ENCODE data around the gene ALX4. TPM values are rescaled to one million over a fixed set of nuclear protein-coding genes. Genes with fewer than 3 reads are reported as not detected.

ALX4 gene
- under 1 TPM; 0.11 to 0.17 (median 0.11) TPM for polyA plus RNA-seq (ENCODE audit: insufficient read length in 3 of 3)

DNA sequence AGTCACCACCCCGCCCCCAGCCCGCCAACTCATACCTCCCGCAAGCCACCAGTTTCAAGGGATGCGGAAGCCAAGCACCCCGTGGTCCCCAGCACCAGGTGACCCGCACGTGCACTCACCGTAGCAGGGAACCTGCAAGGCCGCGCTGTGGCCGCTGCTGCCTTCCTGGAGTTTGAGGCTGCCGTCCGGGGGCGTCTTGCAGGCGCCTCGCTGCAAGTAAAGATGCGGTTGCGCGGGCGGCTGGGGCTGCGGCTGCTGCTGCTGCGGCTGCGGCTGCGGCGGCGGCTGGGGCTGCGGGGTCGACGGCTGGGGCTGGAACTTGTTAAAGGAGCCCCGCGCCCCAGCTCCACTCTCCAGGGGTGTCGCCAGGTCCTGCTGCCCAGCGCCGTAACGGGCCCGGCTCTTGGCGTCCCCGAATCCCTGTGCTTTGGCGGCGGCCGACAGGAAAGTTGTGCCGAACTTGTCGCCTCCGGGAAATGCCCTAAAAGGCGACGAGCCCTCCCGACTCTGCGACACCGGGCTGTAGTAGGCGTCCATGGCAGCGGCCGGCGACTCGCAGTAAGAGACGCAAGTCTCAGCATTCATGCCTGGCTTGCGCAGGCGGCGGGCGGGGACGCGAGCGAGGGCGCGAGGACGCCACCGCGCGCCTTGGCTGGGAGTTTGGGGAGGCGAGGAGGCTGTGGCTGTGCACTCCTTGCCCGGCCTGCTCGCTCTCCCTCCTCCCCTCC is at the start of gene ALX4:
TSS of gene ALX4 (minus strand) at position 662 of the 728 bp plus-strand sequence. CDS start at position 585, 77 bp downstream.
- no peak for DNase-seq (ENCODE audit: low read depth in 3 of 3, low spot score in 2 of 3)

GRCh38 chr11:44359162-44359561 is 49.2 kb upstream of the ALX4 start:
- no peak for DNase-seq (ENCODE audit: low read depth in 3 of 3, low spot score in 2 of 3)

- DNase-seq (ENCODE audit: low read depth in 3 of 3, low spot score in 2 of 3): no peak
These were observed 48.8 kb upstream of the ALX4 start for GRCh38 chr11:44358713-44359112.

GRCh38 chr11:44357711-44358110 is 47.8 kb upstream of the ALX4 start:
- DNase-seq (ENCODE audit: low read depth in 3 of 3, low spot score in 2 of 3): no peak

DNA sequence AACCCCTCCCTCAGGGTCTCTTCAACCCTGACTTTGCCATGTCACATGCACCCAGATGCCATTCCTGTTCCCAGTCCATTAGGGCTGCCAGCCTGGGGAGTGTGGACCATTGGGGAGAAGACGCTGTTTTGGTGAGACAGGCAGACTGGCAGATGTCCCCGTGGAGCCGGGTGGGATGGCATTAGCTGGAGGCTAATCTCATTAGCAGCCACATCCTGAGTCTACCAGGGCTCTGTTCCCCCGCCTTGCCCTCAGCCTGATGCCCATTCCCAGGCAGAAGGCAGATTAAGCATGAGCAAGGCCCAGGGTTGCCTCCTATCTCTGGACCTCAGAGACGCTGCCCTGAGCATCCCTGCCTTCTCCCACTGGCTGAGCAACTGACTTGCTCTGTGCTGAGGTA is 46.4 kb upstream of the ALX4 start:
- no peak for DNase-seq (ENCODE audit: low read depth in 3 of 3, low spot score in 2 of 3)

- DNase-seq (ENCODE audit: low read depth in 3 of 3, low spot score in 2 of 3): no peak
These were observed 42.1 kb upstream of the ALX4 start for GRCh38 chr11:44351898-44352498.

GRCh38 chr11:44351006-44351660 is 41.2 kb upstream of the ALX4 start:
- DNase-seq (ENCODE audit: low read depth in 3 of 3, low spot score in 2 of 3): no peak

- DNase-seq (ENCODE audit: low read depth in 3 of 3, low spot score in 2 of 3): no peak
These were observed 39.4 kb upstream of the ALX4 start for GRCh38 chr11:44349328-44349727.

DNA sequence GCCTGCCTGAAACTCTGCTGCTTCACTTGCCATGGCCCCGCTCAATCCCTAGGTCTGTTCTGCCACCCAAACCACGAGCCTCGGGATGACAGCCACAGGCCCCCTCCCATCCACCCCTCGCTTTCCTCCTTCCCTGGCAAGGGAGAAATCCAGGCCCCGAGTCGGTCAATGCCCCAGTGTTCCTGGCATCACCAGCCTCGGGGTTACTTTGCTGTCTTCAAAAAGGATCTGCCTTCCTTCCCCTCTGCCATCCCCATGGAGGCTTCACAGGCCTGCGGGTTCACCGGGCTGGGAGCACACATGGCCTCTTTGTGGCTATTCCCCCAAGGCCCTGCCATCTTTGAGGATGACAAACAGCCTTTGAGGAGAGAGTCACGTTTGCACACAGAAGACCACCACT is 38.8 kb upstream of the ALX4 start:
- DNase-seq (ENCODE audit: low read depth in 3 of 3, low spot score in 2 of 3): no peak

- no peak for DNase-seq (ENCODE audit: low read depth in 3 of 3, low spot score in 2 of 3)
These were observed 38.2 kb upstream of the ALX4 start for GRCh38 chr11:44348114-44348513.

- DNase-seq (ENCODE audit: low read depth in 3 of 3, low spot score in 2 of 3): no peak
These were observed 37.6 kb upstream of the ALX4 start for GRCh38 chr11:44347538-44347937.

GRCh38 chr11:44346983-44347382 is 37.0 kb upstream of the ALX4 start:
- DNase-seq (ENCODE audit: low read depth in 3 of 3, low spot score in 2 of 3): no peak

- DNase-seq (ENCODE audit: low read depth in 3 of 3, low spot score in 2 of 3): no peak
These were observed 35.8 kb upstream of the ALX4 start for GRCh38 chr11:44345781-44346180.

- DNase-seq (ENCODE audit: low read depth in 3 of 3, low spot score in 2 of 3): no peak
These were observed 35.0 kb upstream of the ALX4 start for GRCh38 chr11:44344921-44345320.

DNA sequence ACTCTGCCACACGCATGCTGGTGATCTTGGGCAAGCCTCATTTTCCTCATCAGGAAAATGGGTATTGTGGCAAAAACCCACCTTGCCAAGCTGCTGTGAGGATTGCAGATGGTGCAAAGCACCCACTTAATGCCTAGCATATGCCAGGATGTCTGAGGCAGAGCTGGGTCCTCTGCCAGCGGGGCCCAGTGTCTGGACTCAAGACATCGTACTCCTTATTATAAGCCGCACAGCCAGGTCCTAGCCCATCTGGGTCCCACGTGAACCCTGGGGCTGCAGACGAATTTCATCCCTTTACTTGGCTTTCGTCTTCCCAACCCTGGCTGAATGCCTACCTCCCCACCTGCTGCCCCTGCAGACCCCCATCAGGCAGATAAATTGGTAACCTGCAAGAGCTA is 34.5 kb upstream of the ALX4 start:
- no peak for DNase-seq (ENCODE audit: low read depth in 3 of 3, low spot score in 2 of 3)

- DNase-seq (ENCODE audit: low read depth in 3 of 3, low spot score in 2 of 3): no peak
These were observed 34.0 kb upstream of the ALX4 start for GRCh38 chr11:44343778-44344422.

DNA sequence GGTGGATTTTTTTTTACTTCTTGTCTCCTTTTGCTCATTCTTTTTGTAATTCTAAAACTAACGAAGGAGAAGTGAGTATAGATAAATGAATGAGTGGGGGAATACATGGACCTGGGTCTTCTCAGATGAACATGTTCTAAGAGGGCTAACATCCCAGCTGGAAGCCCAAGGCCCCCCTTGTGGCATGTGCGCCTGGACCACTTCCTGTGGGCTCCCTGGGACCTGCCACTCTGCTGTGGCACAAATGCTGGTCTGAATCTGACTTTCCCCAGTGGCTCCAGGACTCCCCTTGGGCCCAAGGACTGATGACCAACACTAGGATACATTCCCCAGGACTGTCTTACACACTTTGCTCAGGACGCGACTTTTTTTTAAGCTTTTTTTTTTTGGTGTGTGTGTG is 32.7 kb upstream of the ALX4 start:
- DNase-seq (ENCODE audit: low read depth in 3 of 3, low spot score in 2 of 3): no peak

DNA sequence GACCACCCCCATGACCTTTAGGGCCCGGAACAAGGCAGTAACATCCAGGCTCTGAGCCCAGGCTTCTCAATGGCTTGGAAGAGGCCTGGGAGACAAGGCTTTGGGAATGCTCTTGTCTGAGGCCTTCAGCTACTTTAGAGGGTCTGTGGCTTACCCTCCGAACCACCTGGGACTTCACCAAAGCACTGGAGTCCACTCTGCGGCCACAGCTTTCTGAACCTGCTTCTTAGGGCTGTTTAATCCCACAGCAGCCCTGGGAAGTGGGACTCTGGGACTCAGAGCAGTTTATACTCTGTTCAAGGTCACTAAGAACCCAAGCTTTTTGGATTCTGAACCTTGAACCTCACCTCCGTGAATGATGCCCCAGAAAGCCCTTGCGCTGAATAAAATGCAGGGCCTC is 30.7 kb upstream of the ALX4 start:
- no peak for DNase-seq (ENCODE audit: low read depth in 3 of 3, low spot score in 2 of 3)

DNA sequence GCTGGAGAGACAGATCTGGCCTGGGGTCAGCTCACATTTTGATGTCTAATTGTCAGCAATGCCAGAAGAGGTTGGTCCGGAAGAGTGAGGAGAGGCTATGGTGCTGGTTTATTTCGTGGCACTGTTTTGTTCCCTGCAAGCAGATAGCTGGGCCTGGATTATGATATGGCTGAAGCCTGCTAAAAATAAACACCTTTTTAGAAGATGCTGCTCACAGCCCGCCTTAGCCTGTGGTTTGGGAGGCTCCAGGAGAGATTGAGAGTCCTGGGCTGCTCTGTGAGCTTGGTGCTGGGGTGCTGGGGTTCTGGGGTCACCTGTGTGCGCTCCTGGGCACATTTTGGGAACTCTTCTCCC is 29.6 kb upstream of the ALX4 start:
- DNase-seq (ENCODE audit: low read depth in 3 of 3, low spot score in 2 of 3): no peak

DNA sequence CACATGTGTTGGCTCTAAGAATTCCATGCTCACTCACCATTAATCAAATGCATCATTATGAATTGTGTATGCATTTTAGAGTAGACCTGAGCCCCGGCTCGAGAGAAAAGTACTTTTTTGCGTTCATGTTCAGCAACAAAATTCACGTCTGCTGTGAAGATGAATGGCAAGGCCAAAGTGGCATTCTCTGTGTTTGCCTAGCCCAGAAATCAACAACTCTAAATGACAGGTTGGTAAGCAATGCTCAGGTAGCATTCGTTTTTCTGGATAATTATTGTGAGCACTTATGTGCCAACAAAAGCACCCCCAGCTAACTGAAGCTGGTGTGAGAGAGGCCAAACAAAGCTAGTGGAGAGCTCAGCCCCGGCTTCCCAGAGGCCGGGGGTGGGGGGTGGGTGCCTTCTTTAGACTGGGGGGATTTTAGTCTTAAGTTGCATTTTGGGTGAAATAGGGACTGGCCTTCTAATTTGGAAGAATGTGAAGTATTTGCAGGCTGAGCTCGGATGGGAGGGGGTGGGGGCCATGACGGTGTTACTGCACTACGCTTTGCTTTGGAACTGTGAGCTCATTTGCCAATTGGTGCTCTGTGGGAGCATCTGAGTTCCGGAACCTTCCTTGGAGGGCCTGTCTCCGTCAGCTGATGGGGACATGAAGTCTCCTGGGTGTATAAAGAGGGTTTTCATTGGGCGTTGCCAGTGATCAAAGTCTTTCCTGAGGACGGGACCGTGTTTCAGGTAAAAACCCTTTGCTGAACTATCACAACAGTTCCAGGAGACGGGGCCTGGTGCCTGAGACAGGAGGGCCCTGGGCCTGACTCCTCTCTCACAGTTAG is 29.0 kb upstream of the ALX4 start:
- DNase-seq (ENCODE audit: low read depth in 3 of 3, low spot score in 2 of 3): no peak

- DNase-seq (ENCODE audit: low read depth in 3 of 3, low spot score in 2 of 3): no peak
These were observed 28.1 kb upstream of the ALX4 start for GRCh38 chr11:44338026-44338425.
